ENCODE measurements around the gene ZIC2. TPM values are rescaled to one million over a fixed set of nuclear protein-coding genes. Genes with fewer than 3 reads are reported as not detected.
"Not testable (repeated sequence)": the region's sequence is repeated elsewhere in the genome, so short reads cannot be mapped to it uniquely, and the experiment has no call there.

The ZIC2 gene
- total RNA-seq, 3 donors from 2014 or later: 0.13 to 0.21 TPM; not detected in 1

GRCh38 chr13:99993660-99994637, 12.4 kb downstream of the ZIC2 start:
- ATAC-seq (no peak), DNase-seq (no peak)
- no peaks in the 10 kb centered on the region for H3K36me3 Mint-ChIP-seq (ENCODE audit: insufficient read depth)
- H3K9me3 Mint-ChIP-seq: peaks cover 7% of the 10 kb centered on the region
- no peak overlapping the region for H3K4me3 Mint-ChIP-seq
- H3K27me3 Mint-ChIP-seq (ENCODE audit: low read depth): peaks cover 90% of the 10 kb centered on the region
- H3K4me1 Mint-ChIP-seq (ENCODE audit: low read depth): peaks cover 14% of the 10 kb centered on the region

- no peak for ATAC-seq
- Mint-ChIP-seq H3K27me3 (ENCODE audit: low read depth) (peaks cover 89% of the 10 kb centered on the region), H3K4me3 (no peak overlapping the region), H3K4me1 (ENCODE audit: low read depth) (peaks cover 14% of the 10 kb centered on the region), H3K36me3 (ENCODE audit: insufficient read depth) (no peaks in the 10 kb centered on the region), H3K9me3 (peaks cover 7% of the 10 kb centered on the region)
- DNase-seq: no peak
These were observed 13.0 kb downstream of the ZIC2 start for GRCh38 chr13:99994638-99995020.

GRCh38 chr13:99995104-99995588, 13.6 kb downstream of the ZIC2 start:
- ATAC-seq (no peak), DNase-seq (no peak)
- H3K36me3 Mint-ChIP-seq (ENCODE audit: insufficient read depth): no peaks in the 10 kb centered on the region
- peaks cover 7% of the 10 kb centered on the region for H3K9me3 Mint-ChIP-seq
- peaks cover 87% of the 10 kb centered on the region for H3K27me3 Mint-ChIP-seq (ENCODE audit: low read depth)
- H3K4me3 Mint-ChIP-seq: no peak overlapping the region
- H3K4me1 Mint-ChIP-seq (ENCODE audit: low read depth): peaks cover 9% of the 10 kb centered on the region

- Mint-ChIP-seq H3K27me3 (ENCODE audit: low read depth) (peaks cover 84% of the 10 kb centered on the region), H3K36me3 (ENCODE audit: insufficient read depth) (no peaks in the 10 kb centered on the region), H3K9me3 (peaks cover 7% of the 10 kb centered on the region), H3K4me3 (no peak overlapping the region), H3K4me1 (ENCODE audit: low read depth) (peaks cover 5% of the 10 kb centered on the region)
- ATAC-seq: no peak
- no peak for DNase-seq
These were observed 14.2 kb downstream of the ZIC2 start for GRCh38 chr13:99995589-99996380.

- ATAC-seq: no peak
- H3K4me1 Mint-ChIP-seq (ENCODE audit: low read depth): peaks cover 7% of the 10 kb centered on the region
- no peak overlapping the region for H3K4me3 Mint-ChIP-seq
These were observed 14.9 kb downstream of the ZIC2 start for GRCh38 chr13:99996381-99996973.

GRCh38 chr13:99997702-99998214, 16.2 kb downstream of the ZIC2 start:
- Mint-ChIP-seq H3K4me1 (ENCODE audit: low read depth) (peaks cover 10% of the 10 kb centered on the region), H3K4me3 (no peak overlapping the region), H3K36me3 (ENCODE audit: insufficient read depth) (no peaks in the 10 kb centered on the region), H3K27me3 (ENCODE audit: low read depth) (peaks cover 74% of the 10 kb centered on the region), H3K9me3 (peaks cover 7% of the 10 kb centered on the region)
- ATAC-seq: no peak
- DNase-seq: no peak

More at GRCh38 chr13:99996381-99996973, 14.9 kb downstream of the ZIC2 start:
- no peak for DNase-seq
- H3K9me3 Mint-ChIP-seq: peaks cover 7% of the 10 kb centered on the region
- no peaks in the 10 kb centered on the region for H3K36me3 Mint-ChIP-seq (ENCODE audit: insufficient read depth)
- peaks cover 80% of the 10 kb centered on the region for H3K27me3 Mint-ChIP-seq (ENCODE audit: low read depth)

GRCh38 chr13:99998261-99998660, 16.7 kb downstream of the ZIC2 start:
- peaks cover 8% of the 10 kb centered on the region for H3K4me1 Mint-ChIP-seq (ENCODE audit: low read depth)
- no peak overlapping the region for H3K4me3 Mint-ChIP-seq
- H3K36me3 Mint-ChIP-seq (ENCODE audit: insufficient read depth): no peaks in the 10 kb centered on the region
- H3K9me3 Mint-ChIP-seq: peaks cover 7% of the 10 kb centered on the region
- no peak for DNase-seq
- H3K27me3 Mint-ChIP-seq (ENCODE audit: low read depth): peaks cover 74% of the 10 kb centered on the region
- ATAC-seq: no peak

DNA sequence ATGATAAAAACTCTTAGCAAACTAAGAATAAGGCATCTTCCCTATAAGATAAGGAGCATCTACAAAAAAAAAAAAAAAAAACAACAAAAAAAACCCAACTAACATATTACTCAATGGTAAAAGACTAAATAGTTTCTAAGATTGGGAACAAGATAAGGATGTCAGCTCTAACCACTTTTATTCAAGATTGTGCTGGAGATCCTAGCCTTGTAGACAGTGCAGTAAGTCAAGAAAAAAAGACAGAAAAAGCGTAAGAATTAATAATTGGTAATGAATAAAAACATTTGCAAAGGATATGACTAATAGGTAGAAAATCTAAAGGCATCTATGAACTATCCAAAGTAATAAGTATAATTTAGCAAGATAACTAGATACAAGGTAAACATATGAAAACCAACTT, 33.0 kb downstream of the ZIC2 start:
- H3K36me3 Mint-ChIP-seq (ENCODE audit: insufficient read depth): no peaks in the 10 kb centered on the region
- H3K9me3 Mint-ChIP-seq: peaks cover 3% of the 10 kb centered on the region
- no peaks in the 10 kb centered on the region for H3K4me1 Mint-ChIP-seq (ENCODE audit: low read depth)
- DNase-seq (no peak), ATAC-seq (no peak)
- peaks cover 20% of the 10 kb centered on the region for H3K27me3 Mint-ChIP-seq (ENCODE audit: low read depth)
- no peak overlapping the region for H3K4me3 Mint-ChIP-seq

DNA sequence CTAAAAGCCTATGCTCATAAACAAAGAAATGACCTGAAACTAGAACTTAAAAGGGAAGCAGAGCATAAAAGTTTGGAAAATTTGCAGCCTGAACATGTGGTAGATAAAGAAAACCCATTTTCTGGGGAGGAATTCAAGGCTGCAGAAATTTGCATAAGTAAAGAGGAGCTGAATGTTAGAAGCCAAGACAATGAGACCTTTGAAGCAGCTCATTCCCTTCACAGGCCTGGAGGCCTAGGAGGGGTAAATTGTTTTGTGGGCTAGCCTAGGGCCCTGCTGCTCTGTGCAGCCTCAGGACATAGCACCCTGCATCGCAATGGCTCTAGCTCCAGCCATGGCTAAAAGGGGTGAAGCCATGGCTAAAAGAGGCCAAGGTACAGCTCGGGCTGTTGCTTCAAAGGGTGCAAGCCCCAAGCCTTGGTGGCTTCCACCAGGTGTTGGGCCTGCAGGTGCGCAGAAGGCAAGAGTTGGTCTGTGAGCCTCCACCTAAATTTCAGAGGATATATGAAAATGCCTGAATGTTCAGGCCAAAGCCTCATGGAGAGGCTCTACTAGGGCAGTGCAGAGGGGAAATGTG, 38.3 kb downstream of the ZIC2 start:
- Mint-ChIP-seq H3K36me3 (ENCODE audit: insufficient read depth) (no peaks in the 10 kb centered on the region), H3K4me1 (ENCODE audit: low read depth) (no peaks in the 10 kb centered on the region), H3K4me3 (no peak overlapping the region), H3K9me3 (peaks cover 3% of the 10 kb centered on the region), H3K27me3 (ENCODE audit: low read depth) (peaks cover 3% of the 10 kb centered on the region)
- ATAC-seq (no peak), DNase-seq (no peak)

DNA sequence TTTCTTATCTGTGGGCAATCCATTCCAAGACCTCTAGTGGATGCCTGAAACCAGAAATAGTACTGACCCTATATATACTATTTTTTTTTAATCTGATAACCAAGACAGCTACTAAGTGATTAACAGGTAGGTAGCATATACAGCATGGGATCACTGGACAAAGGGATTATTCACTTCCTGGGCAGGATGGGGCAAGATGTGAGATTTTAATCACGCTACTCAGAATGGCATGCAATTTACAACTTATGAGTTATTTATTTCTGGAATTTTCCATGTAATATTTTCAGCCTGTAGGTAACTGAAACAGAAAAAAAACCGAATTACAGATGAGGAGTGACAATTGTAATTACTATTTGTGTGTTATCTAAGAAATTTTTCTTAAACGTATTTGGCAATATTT, 41.2 kb downstream of the ZIC2 start:
- Mint-ChIP-seq H3K9me3 (peaks cover 3% of the 10 kb centered on the region), H3K27me3 (ENCODE audit: low read depth) (no peaks in the 10 kb centered on the region)

DNA sequence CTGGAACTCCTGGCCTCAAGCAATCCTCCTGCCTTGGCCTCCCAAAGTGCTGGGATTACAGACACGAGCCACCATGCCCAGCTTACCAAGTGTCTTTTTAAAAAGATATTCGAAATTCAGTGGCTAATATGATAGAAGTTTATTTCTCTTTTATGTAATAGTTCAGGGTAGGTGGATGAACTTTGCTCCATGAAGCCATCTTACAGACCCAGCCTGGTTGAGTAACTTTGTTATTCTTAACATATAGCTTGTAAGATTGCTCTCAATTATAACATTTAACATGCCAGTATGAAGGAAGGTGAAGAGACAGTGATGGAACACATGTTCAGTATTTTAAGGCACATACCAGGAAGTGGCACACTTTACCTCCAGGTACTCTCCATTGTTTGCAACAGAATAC, 42.4 kb downstream of the ZIC2 start:
- Mint-ChIP-seq H3K36me3 (ENCODE audit: insufficient read depth) (no peaks in the 10 kb centered on the region), H3K4me3 (no peak overlapping the region), H3K4me1 (ENCODE audit: low read depth) (no peaks in the 10 kb centered on the region), H3K9me3 (peaks cover 3% of the 10 kb centered on the region), H3K27me3 (ENCODE audit: low read depth) (no peaks in the 10 kb centered on the region)
- DNase-seq (no peak), ATAC-seq (no peak)

More for the DNA sequence above, 41.2 kb downstream of the ZIC2 start:
- Mint-ChIP-seq H3K36me3 (ENCODE audit: insufficient read depth) (no peaks in the 10 kb centered on the region), H3K4me1 (ENCODE audit: low read depth) (no peaks in the 10 kb centered on the region), H3K4me3 (no peak overlapping the region)
- DNase-seq (no peak), ATAC-seq (no peak)

DNA sequence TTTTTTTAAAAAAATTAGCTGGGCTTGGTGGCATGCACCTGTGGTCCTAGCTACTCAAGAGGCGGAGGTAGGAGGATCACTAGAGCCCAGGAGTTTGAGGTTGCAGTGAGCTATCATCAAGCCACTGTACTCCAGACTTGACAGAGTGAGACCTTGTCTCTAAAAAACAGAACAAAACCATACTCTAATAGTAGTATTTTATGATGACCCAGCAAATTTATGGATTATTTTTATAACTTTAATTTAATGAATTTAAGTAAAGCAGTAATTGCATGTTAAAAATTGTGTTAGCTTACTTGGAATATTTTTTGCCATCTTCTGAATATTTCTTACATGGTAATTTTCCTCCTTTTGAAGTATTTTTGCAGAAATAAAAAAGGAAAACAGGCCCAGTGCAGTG, 48.3 kb downstream of the ZIC2 start:
- Mint-ChIP-seq H3K4me1 (ENCODE audit: low read depth) (no peaks in the 10 kb centered on the region), H3K9me3 (no peaks in the 10 kb centered on the region), H3K4me3 (no peak overlapping the region), H3K36me3 (ENCODE audit: insufficient read depth) (no peaks in the 10 kb centered on the region), H3K27me3 (ENCODE audit: low read depth) (peaks cover 10% of the 10 kb centered on the region)
- no peak for ATAC-seq
- DNase-seq: no peak

GRCh38 chr13:100032642-100033041, 51.1 kb downstream of the ZIC2 start:
- H3K36me3 Mint-ChIP-seq (ENCODE audit: insufficient read depth); H3K9me3 Mint-ChIP-seq; ATAC-seq; H3K4me3 Mint-ChIP-seq; DNase-seq; H3K4me1 Mint-ChIP-seq (ENCODE audit: low read depth): not testable (repeated sequence)
- H3K27me3 Mint-ChIP-seq (ENCODE audit: low read depth): peaks cover 10% of the 10 kb centered on the region

GRCh38 chr13:100035936-100036335, 54.4 kb downstream of the ZIC2 start:
- Mint-ChIP-seq H3K4me1 (ENCODE audit: low read depth) (no peaks in the 10 kb centered on the region), H3K27me3 (ENCODE audit: low read depth) (peaks cover 10% of the 10 kb centered on the region), H3K36me3 (ENCODE audit: insufficient read depth) (no peaks in the 10 kb centered on the region), H3K9me3 (no peaks in the 10 kb centered on the region), H3K4me3 (no peak overlapping the region)
- ATAC-seq (no peak), DNase-seq (no peak)

All from activated T-cell treated with anti-CD3 and anti-CD28 coated beads, Interleukin-2, amount 50 U/mL, for 4 hours (primary cell).